B cell (primary cell): Measurements from ENCODE around the gene LMF2.

Experiments
- EZH2 ChIP-seq: IDR thresholded peaks from 2 replicates; pipeline ENCODE4 v1.6.1; 2012; ENCODE audit warnings: borderline replicate concordance, low read depth, mild to moderate bottlenecking, moderate library complexity, low read length; ENCODE audit not compliant: insufficient read depth, poor library complexity, severe bottlenecking
- TF ChIP-seq, protein P1 (sequence below): fragments of 200-600 bp; IDR thresholded peaks from one replicate; pipeline ENCODE4 v1.8.0; 2022; ENCODE audit warnings: antibody characterized with exemption, mild to moderate bottlenecking

DNA sequence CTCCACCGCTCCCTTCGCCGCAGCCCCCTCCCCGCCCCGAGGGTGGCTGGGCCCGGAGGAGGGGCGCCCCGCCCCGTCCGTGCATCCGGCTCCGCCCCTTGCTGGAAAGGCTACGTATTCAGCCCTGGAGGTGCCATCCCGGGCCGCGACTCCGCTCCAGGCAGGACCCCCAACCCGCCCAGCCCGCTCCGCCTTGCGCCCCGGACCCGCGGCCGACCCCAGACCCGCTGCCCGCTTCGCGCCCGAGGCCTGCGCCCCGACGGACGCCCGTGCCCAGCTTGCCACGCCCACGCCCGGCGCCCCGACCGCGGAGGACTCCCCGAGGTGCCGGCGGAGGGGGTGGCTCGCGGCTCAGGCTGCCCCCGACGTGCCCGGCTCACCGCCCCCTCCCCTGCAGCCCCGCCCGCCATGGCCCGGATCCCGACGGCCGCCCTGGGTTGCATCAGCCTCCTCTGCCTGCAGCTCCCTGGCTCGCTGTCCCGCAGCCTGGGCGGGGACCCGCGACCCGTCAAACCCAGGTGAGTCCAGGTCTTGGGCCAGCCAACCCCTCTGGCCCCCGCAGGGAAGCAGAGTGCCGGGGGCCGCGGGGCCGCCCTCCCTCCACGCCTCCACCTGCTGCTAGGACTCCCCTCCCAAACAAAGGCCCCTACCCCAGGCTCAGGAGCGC is 25.9 kb downstream of the LMF2 start, which contains the start of gene ADM2:
- TF ChIP-seq, protein P1, sequence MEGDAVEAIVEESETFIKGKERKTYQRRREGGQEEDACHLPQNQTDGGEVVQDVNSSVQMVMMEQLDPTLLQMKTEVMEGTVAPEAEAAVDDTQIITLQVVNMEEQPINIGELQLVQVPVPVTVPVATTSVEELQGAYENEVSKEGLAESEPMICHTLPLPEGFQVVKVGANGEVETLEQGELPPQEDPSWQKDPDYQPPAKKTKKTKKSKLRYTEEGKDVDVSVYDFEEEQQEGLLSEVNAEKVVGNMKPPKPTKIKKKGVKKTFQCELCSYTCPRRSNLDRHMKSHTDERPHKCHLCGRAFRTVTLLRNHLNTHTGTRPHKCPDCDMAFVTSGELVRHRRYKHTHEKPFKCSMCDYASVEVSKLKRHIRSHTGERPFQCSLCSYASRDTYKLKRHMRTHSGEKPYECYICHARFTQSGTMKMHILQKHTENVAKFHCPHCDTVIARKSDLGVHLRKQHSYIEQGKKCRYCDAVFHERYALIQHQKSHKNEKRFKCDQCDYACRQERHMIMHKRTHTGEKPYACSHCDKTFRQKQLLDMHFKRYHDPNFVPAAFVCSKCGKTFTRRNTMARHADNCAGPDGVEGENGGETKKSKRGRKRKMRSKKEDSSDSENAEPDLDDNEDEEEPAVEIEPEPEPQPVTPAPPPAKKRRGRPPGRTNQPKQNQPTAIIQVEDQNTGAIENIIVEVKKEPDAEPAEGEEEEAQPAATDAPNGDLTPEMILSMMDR: no peak
- no peak for TF ChIP-seq EZH2
